ENCODE results near the gene CD58.

Gene CD58

GRCh38 chr1:116485071-116485735, 85.6 kb downstream of the CD58 start:
- DNase-seq (ENCODE audit: low read depth), result peak; percentile 80
- H3K4me3 ChIP-seq (ENCODE audit: low read depth, low read length), result no peak overlapping the region
- TF ChIP-seq MYC (IDR thresholded peaks at IDR 0.05; ENCODE audit: low read depth, low read length) (no peak), CTCF (IDR thresholded peaks at IDR 0.05; ENCODE audit: low read depth, low read length) (peak; percentile 92)

GRCh38 chr1:116483481-116484309, 87.1 kb downstream of the CD58 start:
- no peak overlapping the region for H3K4me3 ChIP-seq (ENCODE audit: low read depth, low read length)
- no peak for DNase-seq (ENCODE audit: low read depth)
- TF ChIP-seq MYC (IDR thresholded peaks at IDR 0.05; ENCODE audit: low read depth, low read length) (no peak), CTCF (IDR thresholded peaks at IDR 0.05; ENCODE audit: low read depth, low read length) (no peak), POLR2A (IDR thresholded peaks at IDR 0.05; ENCODE audit: extremely low read depth, insufficient read length) (no peak)
- TF ChIP-seq, protein P1, sequence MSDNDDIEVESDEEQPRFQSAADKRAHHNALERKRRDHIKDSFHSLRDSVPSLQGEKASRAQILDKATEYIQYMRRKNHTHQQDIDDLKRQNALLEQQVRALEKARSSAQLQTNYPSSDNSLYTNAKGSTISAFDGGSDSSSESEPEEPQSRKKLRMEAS (IDR thresholded peaks at IDR 0.05; ENCODE audit: low read depth, low read length), result no peak

DNA sequence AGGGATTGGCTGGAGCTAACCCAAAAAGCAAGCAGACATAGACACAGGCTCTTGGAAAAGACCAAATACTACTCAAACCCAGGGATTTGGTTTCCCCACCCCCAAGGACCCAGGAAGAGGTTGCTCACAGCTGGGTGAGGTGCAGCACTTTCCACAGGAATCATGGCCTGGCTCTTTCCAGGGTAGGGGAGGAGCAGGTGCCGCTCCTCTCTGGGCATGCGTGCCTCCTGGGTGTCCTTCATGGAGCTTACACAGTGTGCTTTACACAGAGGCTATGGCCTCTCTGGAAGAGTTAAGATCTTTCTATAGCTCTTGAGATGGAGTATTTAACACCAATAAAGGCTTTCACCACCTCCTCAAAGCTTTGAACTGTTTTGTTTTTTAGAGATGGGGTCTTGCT, 88.3 kb downstream of the CD58 start:
- no peak overlapping the region for H3K4me3 ChIP-seq (ENCODE audit: low read depth, low read length)
- TF ChIP-seq, protein P1 (IDR thresholded peaks at IDR 0.05; ENCODE audit: low read depth, low read length), result no peak
- TF ChIP-seq MYC (IDR thresholded peaks at IDR 0.05; ENCODE audit: low read depth, low read length), result no peak
- DNase-seq (ENCODE audit: low read depth), result no peak

DNA sequence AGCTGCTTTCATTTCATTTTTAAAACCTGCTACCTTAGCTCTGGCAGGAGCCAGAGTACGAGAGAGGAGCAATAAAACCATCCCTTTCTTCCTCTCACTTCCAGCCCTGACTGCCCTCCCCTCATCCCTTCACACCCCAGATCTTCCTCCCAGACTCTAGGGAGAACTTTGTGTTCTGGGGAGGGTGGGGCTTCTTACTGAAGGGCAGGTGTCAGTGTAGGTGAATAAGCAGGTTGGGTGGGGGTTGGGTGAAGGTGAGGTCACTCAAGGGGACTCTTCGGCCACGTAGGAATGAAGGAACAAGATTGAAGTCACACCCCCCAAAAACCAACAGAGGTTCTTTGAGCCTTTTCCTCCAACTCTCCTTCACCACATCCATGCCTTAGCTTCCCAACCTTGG, 88.9 kb downstream of the CD58 start:
- no peak overlapping the region for H3K4me3 ChIP-seq (ENCODE audit: low read depth, low read length)
- TF ChIP-seq, protein P1 (IDR thresholded peaks at IDR 0.05; ENCODE audit: low read depth, low read length), result no peak
- TF ChIP-seq MYC (IDR thresholded peaks at IDR 0.05; ENCODE audit: low read depth, low read length), result no peak
- no peak for TF ChIP-seq POLR2A (IDR thresholded peaks at IDR 0.05; ENCODE audit: extremely low read depth, insufficient read length)
- TF ChIP-seq CTCF (IDR thresholded peaks at IDR 0.05; ENCODE audit: low read depth, low read length), result no peak
- no peak for DNase-seq (ENCODE audit: low read depth)

GRCh38 chr1:116478621-116479020, 92.2 kb downstream of the CD58 start:
- TF ChIP-seq MYC (IDR thresholded peaks at IDR 0.05; ENCODE audit: low read depth, low read length), result no peak
- TF ChIP-seq POLR2A (IDR thresholded peaks at IDR 0.05; ENCODE audit: extremely low read depth, insufficient read length), result no peak
- TF ChIP-seq CTCF (IDR thresholded peaks at IDR 0.05; ENCODE audit: low read depth, low read length), result no peak
- TF ChIP-seq, protein P1 (IDR thresholded peaks at IDR 0.05; ENCODE audit: low read depth, low read length), result no peak
- no peak for DNase-seq (ENCODE audit: low read depth)
- no peak overlapping the region for H3K4me3 ChIP-seq (ENCODE audit: low read depth, low read length)

- TF ChIP-seq MYC (IDR thresholded peaks at IDR 0.05; ENCODE audit: low read depth, low read length), result no peak
- TF ChIP-seq, protein P1 (IDR thresholded peaks at IDR 0.05; ENCODE audit: low read depth, low read length), result no peak
- TF ChIP-seq POLR2A (IDR thresholded peaks at IDR 0.05; ENCODE audit: extremely low read depth, insufficient read length), result no peak
- no peak for TF ChIP-seq CTCF (IDR thresholded peaks at IDR 0.05; ENCODE audit: low read depth, low read length)
- no peak for DNase-seq (ENCODE audit: low read depth)
- H3K4me3 ChIP-seq (ENCODE audit: low read depth, low read length), result no peak overlapping the region
Measured at GRCh38 chr1:116477429-116477828, 93.4 kb downstream of the CD58 start.
